HG03378 (cell line): ENCODE measurements around the gene OR11H6.
"Not testable (repeated sequence)": the region's sequence is repeated elsewhere in the genome, so short reads cannot be mapped to it uniquely, and the experiment has no call there.

Experiments used
- ATAC-seq: cut with Tn5 transposase; IDR thresholded peaks from one replicate; pipeline ENCODE4 v1.9.1; 2021; ENCODE audit warnings: mild to moderate bottlenecking, moderate library complexity; ENCODE audit not compliant: unreplicated experiment

Gene OR11H6

GRCh38 chr14:20223410-20223809, at the start of gene OR11H6:
OR11H6 (plus strand) TSS chr14:20223710; CDS start chr14:20223710, 0 bp downstream.
- ATAC-seq: no peak

GRCh38 chr14:20174205-20174604, 49.3 kb upstream of the OR11H6 start:
- not testable (repeated sequence) for ATAC-seq

- no peak for ATAC-seq
Observed at GRCh38 chr14:20176330-20176729, 47.2 kb upstream of the OR11H6 start.

- ATAC-seq: no peak
Observed at GRCh38 chr14:20177433-20177974, 46.0 kb upstream of the OR11H6 start.

GRCh38 chr14:20179218-20179617, 44.3 kb upstream of the OR11H6 start:
- ATAC-seq: no peak

GRCh38 chr14:20179880-20180279, 43.6 kb upstream of the OR11H6 start:
- no peak for ATAC-seq

- no peak for ATAC-seq
Observed at GRCh38 chr14:20180486-20180885, 43.0 kb upstream of the OR11H6 start.

GRCh38 chr14:20184181-20184580, 39.3 kb upstream of the OR11H6 start:
- no peak for ATAC-seq

GRCh38 chr14:20190596-20190995, 32.9 kb upstream of the OR11H6 start, which contains the start of gene OR11G2:
OR11G2 (plus strand) TSS chr14:20190896; CDS start chr14:20197438, 6,542 bp downstream.
- ATAC-seq: no peak

GRCh38 chr14:20191396-20191795, 32.1 kb upstream of the OR11H6 start:
- ATAC-seq: no peak

- no peak for ATAC-seq
Observed at GRCh38 chr14:20194101-20194500, 29.4 kb upstream of the OR11H6 start.

GRCh38 chr14:20195170-20195569, 28.3 kb upstream of the OR11H6 start:
- ATAC-seq: not testable (repeated sequence)

GRCh38 chr14:20195911-20196310, 27.6 kb upstream of the OR11H6 start:
- ATAC-seq: no peak

GRCh38 chr14:20197459-20197858, 26.1 kb upstream of the OR11H6 start:
- ATAC-seq: no peak

GRCh38 chr14:20198991-20199390, 24.5 kb upstream of the OR11H6 start:
- ATAC-seq: no peak

- ATAC-seq: no peak
Observed at GRCh38 chr14:20204721-20205120, 18.8 kb upstream of the OR11H6 start.

GRCh38 chr14:20209595-20209994, 13.9 kb upstream of the OR11H6 start:
- ATAC-seq: no peak

GRCh38 chr14:20212406-20212805, 11.1 kb upstream of the OR11H6 start:
- ATAC-seq: not testable (repeated sequence)

GRCh38 chr14:20215196-20215595, 8.3 kb upstream of the OR11H6 start:
- no peak for ATAC-seq

GRCh38 chr14:20219033-20219432, 4.5 kb upstream of the OR11H6 start:
- no peak for ATAC-seq

GRCh38 chr14:20228681-20229080, 5.2 kb downstream of the OR11H6 start, which contains the start of gene OR11H7:
OR11H7 (plus strand) TSS chr14:20228981.
- no peak for ATAC-seq

- not testable (repeated sequence) for ATAC-seq
Observed at GRCh38 chr14:20235415-20235814, 11.9 kb downstream of the OR11H6 start.

- ATAC-seq: no peak
Observed at GRCh38 chr14:20247646-20248246, 24.2 kb downstream of the OR11H6 start.
